HG03520 (cell line): ENCODE data around the gene RNF141.

Experiments
- ATAC-seq: cut with Tn5 transposase; IDR thresholded peaks from one replicate; pipeline ENCODE4 v1.9.1; 2021; ENCODE audit warnings: mild to moderate bottlenecking, moderate library complexity; ENCODE audit not compliant: unreplicated experiment

RNF141 gene

DNA sequence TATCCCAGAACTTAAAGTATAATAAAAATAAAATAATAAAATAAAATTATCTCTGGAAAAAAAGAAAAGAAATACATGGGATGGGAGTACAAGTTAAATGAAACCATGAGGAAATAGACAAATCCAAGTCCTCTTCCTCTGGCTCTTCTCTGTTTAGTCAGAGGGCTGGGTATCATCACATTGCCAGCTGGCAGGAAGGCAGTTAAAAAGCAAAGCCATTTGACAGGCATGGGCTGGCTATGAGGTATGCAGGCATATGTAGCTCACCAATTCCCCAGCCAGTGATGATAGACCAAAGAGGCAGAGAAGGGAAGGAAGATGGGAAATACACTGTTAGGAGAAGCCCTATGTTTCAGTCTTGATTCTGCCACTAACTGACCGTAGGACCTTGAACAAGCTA is 21.0 kb upstream of the RNF141 start:
- ATAC-seq: no peak

- ATAC-seq: no peak
Measured at GRCh38 chr11:10561043-10561818, 20.2 kb upstream of the RNF141 start.

DNA sequence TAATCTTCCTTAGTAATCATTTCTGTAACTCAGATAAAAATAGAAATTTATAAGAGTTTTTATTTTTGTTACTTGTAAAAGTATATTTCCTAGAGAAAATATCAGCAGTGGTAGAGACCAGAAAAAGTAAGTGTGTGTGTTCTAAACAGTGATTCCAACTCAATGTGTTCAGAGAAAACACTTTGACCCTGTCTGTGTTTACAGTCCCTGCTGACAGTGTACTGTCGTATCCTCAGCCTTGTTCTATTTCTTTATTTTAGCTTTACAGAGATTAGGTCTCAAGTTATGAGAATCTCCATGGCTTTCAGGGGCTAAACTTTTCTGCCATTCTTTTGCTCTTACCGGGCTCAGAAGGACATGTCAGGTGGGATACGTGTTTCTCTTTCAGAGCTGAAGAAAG is 17.3 kb upstream of the RNF141 start:
- no peak for ATAC-seq

GRCh38 chr11:10556590-10556989 is 15.6 kb upstream of the RNF141 start:
- ATAC-seq: no peak

GRCh38 chr11:10551845-10552352 is 10.9 kb upstream of the RNF141 start:
- ATAC-seq: no peak

DNA sequence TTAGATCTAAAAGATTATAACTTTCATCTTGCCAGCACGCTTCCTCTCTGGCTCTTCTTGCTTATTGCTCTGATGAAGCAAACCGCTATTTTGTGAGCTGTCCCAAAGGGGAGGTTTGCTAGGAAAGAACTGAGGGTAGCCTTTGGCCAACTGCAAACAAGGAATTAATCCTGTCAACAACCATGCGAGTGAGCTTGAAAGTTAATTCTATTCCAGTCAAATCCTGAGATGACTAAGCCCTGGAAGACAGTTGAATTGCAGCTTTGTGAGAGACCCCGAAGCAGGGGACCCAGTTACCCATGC is 10.3 kb upstream of the RNF141 start:
- no peak for ATAC-seq

DNA sequence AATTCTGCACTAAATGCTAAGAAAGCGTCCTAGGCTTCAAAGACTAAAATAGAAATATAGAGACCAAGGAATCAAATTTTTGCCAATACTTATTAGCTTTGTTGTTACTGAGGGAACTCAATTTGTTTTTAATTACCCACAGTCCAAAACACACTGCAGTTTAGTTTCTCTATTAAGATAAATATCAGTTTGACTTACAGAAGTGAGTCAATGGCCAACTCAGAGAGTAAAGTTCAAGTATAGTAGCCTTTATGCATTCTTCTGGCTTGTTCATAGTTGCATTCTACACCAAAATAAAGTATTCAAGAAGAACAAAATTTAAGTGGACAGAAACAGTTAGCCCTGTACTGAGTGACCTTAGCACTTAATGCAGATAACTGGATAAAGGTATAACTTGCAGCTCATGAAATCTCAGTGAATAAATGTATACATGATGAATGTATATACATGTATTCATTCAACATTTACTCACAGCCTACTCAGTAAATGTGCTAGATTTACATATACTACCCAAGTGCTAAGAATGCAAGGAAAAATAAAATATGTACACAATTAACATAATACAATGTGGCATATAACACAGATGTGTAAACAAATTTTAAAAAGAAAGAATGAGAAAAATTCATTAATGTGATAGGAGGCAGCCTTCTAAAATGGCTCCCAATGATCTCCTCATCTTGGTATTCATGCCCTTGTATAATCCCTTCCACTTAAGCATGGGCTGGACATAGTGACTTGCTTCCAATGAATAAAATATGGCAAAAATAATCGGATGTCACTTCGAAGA is 9.7 kb upstream of the RNF141 start:
- ATAC-seq: no peak

GRCh38 chr11:10544491-10545465 is 3.8 kb upstream of the RNF141 start:
- ATAC-seq: no peak

DNA sequence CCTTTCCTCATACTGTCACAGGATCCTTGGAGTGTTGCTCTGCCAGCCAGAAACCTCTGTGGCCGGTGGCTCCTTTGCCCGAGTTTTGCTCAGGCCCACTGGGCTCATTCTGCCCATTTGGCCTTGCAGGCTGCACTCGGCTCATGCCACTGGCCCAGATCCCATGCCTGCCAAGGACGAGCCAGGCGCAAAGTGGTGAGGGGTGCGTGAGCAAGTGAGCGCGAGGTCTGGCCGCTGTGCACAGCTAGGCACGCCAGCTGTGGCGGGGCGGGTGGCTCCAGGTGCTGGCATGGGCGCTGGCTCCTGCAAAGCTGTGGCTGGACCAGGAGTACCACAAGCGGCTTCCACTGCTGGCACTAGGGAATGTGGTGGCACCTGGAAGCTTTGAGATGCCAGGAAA is 2.8 kb upstream of the RNF141 start:
- no peak for ATAC-seq

- no peak for ATAC-seq
Measured at GRCh38 chr11:10542776-10543175, 1.8 kb upstream of the RNF141 start.

GRCh38 chr11:10541561-10541930 is 559 bp upstream of the RNF141 start:
- no peak for ATAC-seq

DNA sequence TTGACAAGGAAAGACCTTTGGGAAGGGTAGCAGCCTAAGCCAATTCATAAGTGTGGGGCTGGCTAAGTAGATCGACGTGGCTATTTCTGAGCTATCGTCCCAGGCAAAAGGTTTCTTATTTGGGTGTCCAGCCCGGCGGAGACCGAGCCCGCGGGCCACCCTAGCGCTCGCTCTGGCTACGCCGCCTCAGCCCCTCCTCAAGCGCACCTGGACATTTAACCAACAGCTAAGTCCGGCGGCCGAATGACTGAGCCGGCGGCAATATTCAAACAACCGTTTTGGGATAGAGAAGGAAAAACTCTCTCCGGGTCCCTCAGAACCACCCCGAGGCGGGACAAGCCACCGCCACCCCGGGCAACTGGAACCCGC is 457 bp downstream of the RNF141 start:
- peak; percentile 31 for ATAC-seq

DNA sequence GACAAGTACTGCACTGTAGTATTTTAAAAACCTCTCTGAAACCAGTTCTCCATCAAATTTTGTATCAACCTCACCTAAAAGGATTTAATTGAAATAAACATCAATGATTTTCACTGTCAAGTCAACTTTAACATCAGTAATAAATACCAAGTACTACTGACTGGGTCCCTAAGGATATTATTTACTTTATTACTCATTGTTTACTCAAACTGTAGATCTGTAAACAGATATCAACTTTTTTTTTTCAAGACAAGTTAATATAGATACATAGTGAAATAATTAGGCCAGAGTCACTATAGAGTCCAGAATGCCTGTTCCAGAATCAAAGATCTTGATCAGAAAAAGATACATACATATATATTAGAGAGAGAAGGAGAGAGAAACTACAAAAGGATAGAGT is 1.6 kb downstream of the RNF141 start:
- no peak for ATAC-seq

DNA sequence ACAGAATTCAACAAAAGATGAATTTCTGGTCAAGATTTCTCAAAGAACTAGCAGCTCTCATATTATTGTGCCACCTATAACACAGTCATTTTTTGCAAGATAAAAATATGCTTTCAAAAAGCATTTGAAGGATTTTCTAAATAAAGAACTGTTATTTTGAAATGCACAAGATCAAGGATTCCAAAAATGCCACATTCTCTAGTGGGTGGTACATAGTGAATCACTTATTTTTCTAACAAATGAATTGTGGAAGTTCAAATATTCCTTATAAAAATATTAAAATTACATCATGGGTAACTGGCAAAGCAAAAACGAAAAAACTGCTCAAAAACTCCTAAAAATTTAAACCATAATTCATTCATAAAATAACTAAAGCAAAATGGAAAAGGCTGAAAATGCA is 2.1 kb downstream of the RNF141 start:
- ATAC-seq: no peak

GRCh38 chr11:10537600-10537999 is 3.4 kb downstream of the RNF141 start:
- ATAC-seq: no peak

DNA sequence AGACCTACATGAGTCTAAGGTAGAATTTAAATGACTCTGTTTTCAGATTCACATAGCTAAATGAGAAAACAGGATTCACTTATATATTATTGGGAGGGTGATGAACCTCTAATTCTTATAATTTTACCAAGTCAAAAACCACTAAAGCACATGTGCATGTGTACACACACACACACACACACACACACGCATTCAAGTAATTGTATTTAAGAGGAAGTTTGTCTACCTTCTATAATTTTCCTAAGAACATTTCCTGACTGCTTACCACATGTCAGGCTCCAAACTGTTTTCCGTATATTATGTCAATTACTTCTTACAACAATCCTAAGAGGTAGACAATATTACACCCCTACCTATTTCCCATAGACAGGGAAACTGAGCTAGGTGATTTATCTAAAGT is 6.7 kb downstream of the RNF141 start:
- no peak for ATAC-seq

DNA sequence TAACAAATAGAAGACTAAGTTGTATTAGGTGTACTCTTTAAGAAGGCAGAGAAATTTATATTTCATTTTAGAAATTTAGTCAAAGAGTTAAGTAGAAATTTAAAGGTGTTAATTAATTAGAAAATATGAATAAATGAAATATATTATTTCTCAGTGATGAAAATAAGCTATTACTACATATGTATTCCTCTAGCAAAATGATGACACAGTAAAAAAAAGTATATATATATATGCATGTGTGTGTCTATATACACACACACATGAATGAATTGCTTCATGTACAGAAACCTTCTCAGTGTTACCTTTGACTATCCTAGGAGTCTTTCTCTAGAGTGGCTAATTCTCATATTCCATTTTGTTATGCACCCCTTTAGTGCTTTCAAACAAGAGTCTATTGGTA is 7.7 kb downstream of the RNF141 start:
- ATAC-seq: no peak

DNA sequence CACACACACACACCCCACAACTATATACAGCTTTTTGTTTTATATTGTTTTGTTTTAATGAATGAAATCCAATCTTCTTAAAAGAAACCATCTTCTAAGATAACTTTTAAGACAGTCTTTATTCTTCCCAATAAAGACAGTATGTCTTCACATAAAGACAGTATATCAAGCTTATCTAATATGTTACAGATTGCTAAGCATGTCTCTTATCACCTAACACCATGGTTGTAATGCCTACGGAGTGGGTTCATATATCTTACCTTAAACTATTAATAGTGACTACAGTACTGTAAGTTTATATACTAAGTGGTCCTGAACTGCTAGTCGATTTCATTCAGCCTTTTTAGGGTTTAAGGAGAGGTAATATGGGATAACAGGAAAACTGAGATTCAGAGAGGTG is 8.5 kb downstream of the RNF141 start:
- no peak for ATAC-seq

GRCh38 chr11:10529279-10529678 is 11.7 kb downstream of the RNF141 start:
- no peak for ATAC-seq

GRCh38 chr11:10528121-10528520 is 12.9 kb downstream of the RNF141 start:
- no peak for ATAC-seq
